Stimulated activated CD4-positive, alpha-beta T cell treated with anti-CD3 and anti-CD28 coated beads, TNF-alpha, amount 100 ng/mL, for 1 hour (primary cell): ENCODE data around the gene CHAF1A.

Experiments used
- DNase-seq, 3 donors: peaks; one replicate each; pipeline ENCODE4 v3.0.0-alpha.2; 2020; ENCODE audit warnings: low read depth in 3 of 3, low spot score in 1 of 3

CHAF1A gene

GRCh38 chr19:4487572-4487971, 85.1 kb downstream of the CHAF1A start:
- DNase-seq: no peak

- no peak for DNase-seq
Measured at GRCh38 chr19:4488496-4488895, 86.1 kb downstream of the CHAF1A start.

- DNase-seq: no peak
Measured at GRCh38 chr19:4491446-4491845, 89.0 kb downstream of the CHAF1A start.

- no peak for DNase-seq
Measured at GRCh38 chr19:4492337-4493103, 90.1 kb downstream of the CHAF1A start.
